ENCODE results near the gene TRIL. TPM values are rescaled to one million over a fixed set of nuclear protein-coding genes. Genes with fewer than 3 reads are reported as not detected.

The TRIL gene
- total RNA-seq, 1 donor from 2014 or later: 17.5 TPM

DNA sequence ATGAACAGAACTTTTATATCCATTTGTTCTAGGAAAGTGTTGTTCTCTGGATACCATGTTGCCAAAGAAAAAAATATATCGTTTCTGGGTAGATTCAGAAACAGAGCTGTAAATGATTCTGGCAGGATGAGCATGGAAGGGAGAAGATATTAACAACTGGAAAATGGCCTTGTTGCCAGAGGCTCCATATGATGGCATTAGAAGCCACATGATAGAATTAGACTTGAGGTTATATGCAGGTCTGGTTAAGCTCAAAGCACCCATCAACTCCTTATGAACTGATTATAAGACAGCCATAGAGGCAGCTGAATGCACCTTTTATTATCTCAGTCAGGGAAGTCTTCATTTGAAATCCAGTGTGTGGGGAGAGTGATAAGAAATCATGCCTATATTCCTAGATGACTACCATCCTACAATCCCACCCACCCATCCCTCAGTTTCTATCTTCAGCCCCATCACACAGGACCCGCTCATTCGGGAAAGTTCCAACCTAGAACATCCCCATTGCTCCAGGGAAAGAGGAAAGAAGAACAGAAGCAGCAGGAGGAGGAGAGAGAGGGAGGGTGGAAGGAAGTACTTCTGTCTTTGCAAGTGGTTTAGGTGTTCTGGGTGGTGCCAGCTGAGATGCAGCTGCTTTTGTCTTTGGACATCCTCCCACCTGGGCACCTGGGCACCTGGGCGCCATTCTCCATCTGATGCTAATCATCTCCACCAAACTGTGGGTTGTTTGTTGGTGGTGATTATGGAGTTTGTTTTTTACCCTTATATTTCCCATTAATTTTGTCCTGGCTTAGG lies 25.5 kb upstream of the TRIL start:
- FAIRE-seq: no peak
- DNase-seq (ENCODE audit: low spot score in 2 of 2): no peak

DNA sequence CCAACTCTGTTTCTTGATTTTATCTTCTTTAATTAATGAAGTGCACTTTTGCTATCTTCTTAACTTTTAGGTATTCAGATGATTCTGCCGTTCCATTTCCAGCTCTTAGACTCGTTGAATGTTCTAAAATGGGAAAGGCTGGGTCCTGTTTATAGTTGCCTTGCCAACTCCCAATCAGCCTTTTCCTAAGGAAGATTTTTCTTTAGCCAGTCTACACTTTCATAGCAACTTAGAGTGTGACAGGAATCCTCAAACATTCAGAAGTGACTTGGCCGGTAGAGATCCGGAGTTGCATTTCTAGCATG lies 23.0 kb upstream of the TRIL start:
- DNase-seq (ENCODE audit: low spot score in 2 of 2) (no peak), FAIRE-seq (no peak)

- DNase-seq (ENCODE audit: low spot score in 2 of 2): no peak
- no peak for FAIRE-seq
Observed at GRCh38 chr7:28980451-28981160, 22.5 kb upstream of the TRIL start.

DNA sequence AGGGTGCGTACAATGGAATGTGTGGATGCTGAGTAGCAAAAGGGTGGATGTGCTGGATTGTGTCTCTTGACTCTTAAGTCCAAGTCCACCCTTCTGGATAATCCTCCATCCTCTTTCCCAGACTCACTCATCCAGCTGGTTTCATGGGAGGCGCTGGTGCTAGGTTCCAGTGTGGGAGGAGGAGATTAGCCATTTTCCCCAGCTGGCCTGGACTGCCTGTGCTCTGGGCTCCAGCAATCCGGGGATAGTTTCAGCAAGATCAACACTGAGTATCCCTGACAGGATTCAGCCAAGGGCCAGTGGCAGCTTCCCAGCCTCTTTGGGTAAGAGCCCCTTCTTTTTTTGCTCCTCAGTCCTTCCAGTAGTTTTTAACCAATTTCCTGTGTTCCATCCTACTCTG lies 21.6 kb upstream of the TRIL start:
- DNase-seq (ENCODE audit: low spot score in 2 of 2) (no peak), FAIRE-seq (no peak)

DNA sequence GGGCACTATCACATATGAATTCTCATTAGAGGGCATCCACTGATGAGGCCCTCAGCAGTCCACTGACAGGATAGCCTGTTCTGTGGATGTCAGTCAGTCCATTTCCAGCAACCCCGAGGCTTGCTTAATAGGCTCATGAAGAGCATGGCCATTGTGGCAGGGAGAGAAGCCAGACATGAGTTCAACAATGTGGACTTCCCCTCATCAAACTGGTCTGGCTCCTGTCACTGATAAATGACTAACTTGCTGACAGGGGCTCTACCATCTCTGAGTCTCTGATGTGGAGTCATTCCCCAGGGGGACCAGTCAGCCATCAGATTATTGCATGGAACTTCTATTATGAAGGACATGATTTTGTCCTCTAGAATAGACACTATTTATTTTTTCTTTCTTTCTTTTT lies 19.8 kb upstream of the TRIL start:
- no peak for FAIRE-seq
- no peak for DNase-seq (ENCODE audit: low spot score in 2 of 2)

DNA sequence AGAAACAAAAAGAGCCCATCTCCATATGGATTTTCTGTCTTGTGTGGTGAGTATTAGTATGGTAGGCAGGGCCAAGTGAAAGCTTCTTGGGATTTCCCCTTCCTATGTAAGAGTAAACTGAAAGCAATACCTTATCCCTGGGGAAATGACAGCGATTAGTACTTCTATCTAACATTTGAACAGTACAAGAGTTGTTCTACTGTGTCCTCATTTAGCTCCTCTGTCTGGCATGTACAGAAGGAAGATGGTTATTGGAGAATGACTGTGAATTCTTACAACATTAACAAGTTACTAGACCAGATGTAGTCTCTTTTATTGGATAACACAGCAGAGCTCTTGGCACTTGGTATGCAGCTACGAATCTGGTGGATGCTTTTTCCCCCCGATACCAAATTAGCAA lies 17.9 kb upstream of the TRIL start:
- DNase-seq (ENCODE audit: low spot score in 2 of 2) (no peak), FAIRE-seq (no peak)

DNA sequence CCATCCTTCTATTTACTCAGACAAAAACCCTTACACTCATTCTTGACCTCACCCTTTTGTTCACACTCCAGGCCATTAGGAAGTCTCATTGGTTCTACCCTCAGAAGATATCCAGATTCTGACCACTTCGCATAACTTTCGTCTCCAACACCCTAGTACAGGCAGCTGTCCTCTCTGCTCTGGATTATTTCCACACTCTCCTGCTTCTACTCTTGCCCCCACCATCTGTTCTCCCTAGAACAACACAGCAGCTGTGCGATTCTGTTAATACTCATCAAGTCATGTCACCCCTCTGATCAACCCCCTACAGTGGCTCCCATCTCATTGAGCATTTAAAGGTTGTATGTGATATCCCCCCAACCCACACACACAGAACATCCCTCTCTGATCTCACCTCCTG lies 15.5 kb upstream of the TRIL start:
- no peak for DNase-seq (ENCODE audit: low spot score in 2 of 2)
- FAIRE-seq: no peak

- FAIRE-seq: no peak
- no peak for DNase-seq (ENCODE audit: low spot score in 2 of 2)
Observed at GRCh38 chr7:28964056-28964455, 5.9 kb upstream of the TRIL start.

GRCh38 chr7:28961972-28962371 lies 3.8 kb upstream of the TRIL start:
- FAIRE-seq (no peak), DNase-seq (ENCODE audit: low spot score in 2 of 2) (no peak)

GRCh38 chr7:28960071-28960840 lies 2.1 kb upstream of the TRIL start:
- DNase-seq (ENCODE audit: low spot score in 2 of 2): no peak
- no peak for FAIRE-seq

DNA sequence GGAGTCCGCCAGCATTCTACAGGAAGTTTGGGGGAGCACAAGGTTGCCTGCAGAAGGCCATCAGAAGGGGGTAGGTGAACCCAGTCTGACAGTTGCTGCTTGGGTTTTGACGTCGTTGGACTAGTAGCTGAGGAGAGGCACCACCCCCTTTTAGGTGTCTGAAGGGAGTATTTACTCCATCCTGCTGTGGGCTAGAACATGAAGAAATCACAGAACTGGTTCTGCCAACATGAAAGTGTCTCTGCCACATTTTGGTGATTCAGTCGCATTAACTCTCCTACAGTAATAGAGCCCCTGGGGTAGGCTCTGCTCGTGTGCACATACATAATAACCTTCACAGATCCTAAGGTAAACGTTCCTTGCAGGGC lies 834 bp upstream of the TRIL start:
- FAIRE-seq: no peak
- DNase-seq (ENCODE audit: low spot score in 2 of 2): no peak

DNA sequence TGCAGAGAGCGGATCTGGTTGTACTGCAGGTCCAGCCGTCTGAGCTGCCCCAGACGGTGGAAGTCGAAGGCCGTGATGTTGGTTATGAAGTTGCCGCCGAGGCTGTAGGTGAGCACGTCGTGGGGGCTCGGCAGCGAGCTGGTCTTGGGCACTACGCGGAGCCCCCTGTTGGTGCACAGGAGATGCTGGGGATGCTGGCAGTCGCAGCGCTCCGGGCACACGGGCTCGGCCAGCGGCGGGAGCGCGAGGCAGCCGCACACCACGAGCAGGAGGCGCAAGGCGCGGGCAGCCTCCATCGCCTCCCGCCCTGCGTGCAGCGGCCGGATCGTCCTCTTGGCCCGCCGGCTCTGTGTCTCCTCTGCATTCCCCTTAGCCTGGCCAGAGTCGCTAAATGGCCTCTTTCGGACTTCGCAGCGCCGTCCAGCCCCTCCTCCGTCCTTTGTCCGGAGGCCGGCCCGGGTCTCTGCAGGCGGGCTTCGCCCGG lies 337 bp downstream of the TRIL start:
- DNase-seq (ENCODE audit: low spot score in 2 of 2): peak in 1 of 2 donors; percentile 61
- FAIRE-seq: no peak

DNA sequence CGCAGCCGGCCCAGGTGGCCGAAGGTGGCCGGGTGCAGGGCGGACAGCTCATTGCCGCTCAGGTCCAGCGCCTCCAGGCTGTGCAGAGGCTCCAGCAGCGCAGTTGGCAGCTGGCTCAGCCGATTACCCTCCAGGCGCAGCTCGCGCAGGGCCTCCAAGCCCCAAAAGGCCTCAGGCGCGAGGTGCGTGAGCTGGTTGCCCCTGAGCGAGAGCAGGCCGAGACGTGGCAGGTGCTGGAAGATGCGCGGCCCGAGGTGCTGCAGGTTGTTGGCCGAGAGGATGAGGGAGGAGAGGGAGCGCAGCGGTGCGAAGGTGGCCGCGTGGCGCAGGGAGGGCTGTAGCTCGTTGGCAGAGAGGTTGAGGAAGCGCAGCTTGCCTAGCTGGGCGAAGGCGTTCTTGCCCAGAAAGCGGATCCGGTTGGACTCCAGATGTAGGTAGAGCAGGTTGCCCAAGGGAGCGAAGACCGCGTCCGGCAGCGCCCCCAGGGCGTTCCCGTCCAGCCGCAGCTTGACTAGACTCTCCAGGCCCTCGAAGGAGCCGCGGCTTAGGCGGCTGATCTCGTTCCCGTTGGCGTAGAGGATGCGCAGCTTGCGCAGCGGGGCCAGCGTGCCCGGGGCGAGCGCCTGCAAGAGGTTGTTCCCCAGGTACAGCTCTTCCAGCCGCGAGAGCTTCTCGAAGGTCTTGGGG lies 923 bp downstream of the TRIL start:
- no peak for FAIRE-seq
- DNase-seq (ENCODE audit: low spot score in 2 of 2): peak; percentile 20 to 44

DNA sequence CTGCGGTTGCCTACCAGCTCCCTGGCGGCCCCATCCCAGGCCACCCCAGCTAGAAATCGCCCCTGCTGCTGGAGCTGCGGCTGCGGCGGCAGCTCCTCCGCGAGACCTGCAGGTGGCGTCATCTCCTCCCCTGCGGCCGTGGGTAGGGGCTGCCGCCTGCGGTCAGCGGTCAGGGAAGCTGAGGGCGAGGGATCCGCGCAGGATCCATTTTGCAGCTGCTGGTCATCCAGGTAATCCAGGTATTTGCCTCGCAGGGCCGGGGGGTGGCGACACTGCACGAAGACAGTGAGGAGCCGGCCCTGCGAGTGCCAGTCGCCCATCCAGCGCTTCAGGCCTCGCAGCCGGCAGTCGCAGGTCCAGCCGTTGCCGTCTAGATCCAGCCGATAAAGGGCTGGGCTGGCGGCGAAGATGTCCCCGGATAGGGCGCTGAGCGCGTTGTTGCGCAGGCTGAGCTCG lies 1.5 kb downstream of the TRIL start:
- peak; percentile 73 for DNase-seq (ENCODE audit: low spot score in 2 of 2)
- no peak for FAIRE-seq

GRCh38 chr7:28955718-28956607 lies 2.2 kb downstream of the TRIL start:
- DNase-seq (ENCODE audit: low spot score in 2 of 2): peak; percentile 64 to 65

GRCh38 chr7:28955356-28955717 lies 2.8 kb downstream of the TRIL start:
- no peak for FAIRE-seq
- DNase-seq (ENCODE audit: low spot score in 2 of 2): no peak

More at GRCh38 chr7:28955718-28956607, 2.2 kb downstream of the TRIL start:
- no peak for FAIRE-seq

DNA sequence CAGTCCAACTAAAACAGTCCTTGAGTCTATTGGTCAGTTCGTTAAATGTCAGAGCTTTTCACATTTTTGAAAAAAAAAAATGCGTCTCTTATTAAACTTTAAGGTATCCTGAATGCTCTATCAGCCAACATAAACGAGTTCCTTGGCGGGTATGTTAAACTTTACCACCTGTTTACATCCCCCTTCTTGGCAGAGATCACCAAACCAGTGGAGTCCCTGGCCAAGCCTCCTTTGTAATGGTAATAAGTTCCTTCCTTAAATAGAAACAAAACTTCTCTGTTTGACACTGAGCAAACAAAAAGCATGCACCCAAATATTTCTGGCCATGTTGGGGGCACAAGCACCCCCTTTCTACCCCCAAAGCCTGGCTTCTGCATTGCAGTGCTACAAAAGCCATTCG lies 3.2 kb downstream of the TRIL start:
- DNase-seq (ENCODE audit: low spot score in 2 of 2): peak in 1 of 2 donors; percentile 20
- FAIRE-seq: no peak

DNA sequence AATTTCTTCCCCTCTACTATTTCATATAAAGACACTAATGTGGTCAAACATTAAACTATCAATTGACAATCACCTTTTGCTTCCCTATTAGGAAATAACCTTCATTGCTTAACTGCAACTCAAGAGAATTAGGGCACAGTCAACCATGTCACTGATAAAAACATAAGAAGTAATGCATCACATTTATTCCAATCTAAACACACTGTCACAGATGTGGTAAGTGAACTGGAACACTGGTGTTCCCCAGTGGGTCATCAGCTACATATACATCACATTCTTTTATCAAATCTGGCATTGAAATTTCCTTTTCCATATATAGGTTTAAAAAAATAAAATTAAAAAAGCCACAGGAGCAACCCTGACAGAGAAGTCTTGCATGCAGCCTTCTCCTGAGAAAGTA lies 3.7 kb downstream of the TRIL start:
- FAIRE-seq (no peak), DNase-seq (ENCODE audit: low spot score in 2 of 2) (no peak)

DNA sequence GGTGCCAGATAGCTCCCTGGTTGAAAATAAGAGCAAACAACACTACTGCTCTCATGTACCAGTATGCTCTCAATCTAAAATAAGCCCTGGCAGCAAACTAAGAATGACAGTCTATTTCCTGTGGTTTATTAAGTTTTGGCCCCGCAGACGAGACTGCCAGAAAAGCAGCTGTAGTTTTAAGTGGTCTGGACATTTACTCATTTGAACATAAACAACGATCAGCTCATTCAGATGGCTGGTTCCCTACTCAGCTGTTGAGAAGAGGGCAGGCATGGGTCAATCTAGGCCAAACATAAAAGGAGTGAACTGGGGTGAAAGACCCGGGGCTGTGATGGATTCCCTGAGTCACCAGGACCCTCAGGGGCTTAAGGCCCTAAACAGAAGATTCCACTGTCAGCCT lies 4.5 kb downstream of the TRIL start:
- DNase-seq (ENCODE audit: low spot score in 2 of 2) (no peak), FAIRE-seq (no peak)

DNA sequence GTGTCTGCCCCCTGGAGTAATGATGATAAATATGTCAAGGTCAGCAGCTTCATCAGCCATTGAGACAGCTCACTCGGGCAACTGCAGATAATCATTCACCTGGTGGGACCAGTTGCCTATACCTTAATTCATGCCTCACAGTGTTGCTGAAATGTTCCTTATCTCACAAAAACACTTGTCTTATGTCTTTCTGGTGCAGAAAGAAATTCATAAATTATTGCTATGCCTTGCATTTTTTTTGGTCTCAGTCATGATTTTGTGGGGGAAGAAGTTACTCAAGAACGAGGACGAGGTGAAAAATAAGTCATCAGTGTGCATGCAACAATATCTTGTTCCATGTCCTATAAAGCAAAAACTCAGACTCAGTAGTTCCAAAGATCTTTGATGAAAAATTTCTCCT lies 16.0 kb downstream of the TRIL start:
- DNase-seq (ENCODE audit: low spot score in 2 of 2): no peak
- FAIRE-seq: no peak
